Activated CD8-positive, alpha-beta memory T cell treated with anti-CD3 and anti-CD28 coated beads, Interleukin-2, amount 50 U/mL, for 48 hours (primary cell): ENCODE results near the gene UBE2R2.
"Not testable (repeated sequence)": the region's sequence is repeated elsewhere in the genome, so short reads cannot be mapped to it uniquely, and the experiment has no call there.

ENCODE experiments used
- DNase-seq: peaks from one replicate; pipeline ENCODE4 v3.0.0-alpha.2; 2020

The UBE2R2 gene, protein sequence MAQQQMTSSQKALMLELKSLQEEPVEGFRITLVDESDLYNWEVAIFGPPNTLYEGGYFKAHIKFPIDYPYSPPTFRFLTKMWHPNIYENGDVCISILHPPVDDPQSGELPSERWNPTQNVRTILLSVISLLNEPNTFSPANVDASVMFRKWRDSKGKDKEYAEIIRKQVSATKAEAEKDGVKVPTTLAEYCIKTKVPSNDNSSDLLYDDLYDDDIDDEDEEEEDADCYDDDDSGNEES

DNA sequence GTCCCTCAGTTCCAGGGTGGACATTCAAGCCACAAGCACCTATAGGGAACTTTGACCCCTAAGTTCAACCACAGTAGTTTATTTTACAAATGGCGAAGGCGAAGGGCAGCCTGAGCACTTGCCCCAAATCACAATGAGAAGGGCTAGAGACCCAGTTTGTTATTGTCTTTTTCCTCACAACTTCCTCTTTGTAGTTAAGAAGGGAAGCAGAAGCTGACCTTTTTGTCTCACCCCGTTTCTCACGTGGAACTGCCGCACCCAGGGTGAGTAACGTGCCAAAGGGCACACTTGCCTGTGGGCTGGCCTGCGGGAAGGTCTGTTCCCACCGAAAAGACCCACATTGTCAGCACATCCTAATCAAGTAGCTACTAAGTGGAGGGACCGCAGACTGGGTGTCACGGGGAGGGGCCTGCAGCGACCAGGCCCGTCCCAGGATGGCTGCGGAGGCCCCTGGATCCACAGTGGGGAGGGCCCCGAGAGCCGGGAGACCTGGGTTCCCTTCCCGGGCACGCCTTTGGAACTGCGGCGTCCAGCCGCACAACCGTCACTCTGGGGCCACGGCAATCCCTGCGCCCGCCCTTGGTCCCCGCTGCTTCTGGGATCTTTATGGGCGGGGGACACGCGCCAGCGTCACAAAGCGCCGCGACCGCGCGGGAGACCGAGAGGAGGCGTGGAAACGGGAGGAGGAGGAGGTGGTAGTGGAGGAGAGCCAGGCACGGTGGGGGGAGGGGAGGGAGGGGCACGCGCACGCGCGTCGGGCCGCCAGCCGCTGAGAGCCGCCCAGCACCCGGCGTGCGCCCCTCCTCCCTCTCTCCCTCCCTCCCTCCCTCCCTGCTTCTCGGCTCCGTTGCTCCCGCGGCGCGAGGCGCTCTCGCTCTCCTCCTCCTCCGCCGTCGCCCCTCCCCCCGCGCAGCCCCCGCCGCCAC is at the start of gene UBE2R2:
UBE2R2 (plus strand) TSS at position 834 of the 926 bp plus-strand sequence. CDS start 598 bp downstream, outside the sequence.
- peak; percentile 92 for DNase-seq

DNA sequence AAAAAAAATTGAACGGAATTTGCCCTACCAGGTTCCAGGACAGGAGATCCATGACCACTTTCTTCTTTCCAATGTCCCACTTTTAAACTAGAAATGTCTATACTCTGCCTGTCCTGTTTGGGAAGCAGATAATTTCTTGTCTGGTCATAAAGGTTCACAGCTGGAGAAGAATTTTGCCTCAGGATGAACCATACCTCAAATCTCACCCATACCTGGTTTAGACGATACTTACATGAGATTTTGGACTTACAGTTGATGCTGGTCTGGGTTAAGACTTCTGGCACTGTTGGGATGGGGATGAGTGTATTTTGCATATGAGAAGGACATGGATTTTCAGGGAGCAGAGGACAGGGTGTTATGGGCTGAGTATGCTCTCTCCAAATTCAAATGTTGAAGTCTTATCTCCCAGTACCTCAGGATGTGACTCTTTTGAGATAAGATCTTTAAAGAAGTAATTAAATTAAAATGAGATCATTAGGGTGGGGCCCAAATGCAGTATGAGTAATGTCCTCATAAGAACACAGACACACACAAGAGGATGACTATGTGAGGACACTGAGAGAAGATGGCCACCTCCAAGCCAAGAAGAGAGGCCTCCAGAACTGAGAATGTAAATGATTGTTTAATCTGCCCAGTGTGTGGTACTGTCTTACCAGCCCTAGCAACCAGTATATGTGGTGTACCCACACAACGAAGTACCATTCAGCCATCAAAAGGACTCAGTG is 46.6 kb upstream of the UBE2R2 start:
- DNase-seq, result not testable (repeated sequence)

DNA sequence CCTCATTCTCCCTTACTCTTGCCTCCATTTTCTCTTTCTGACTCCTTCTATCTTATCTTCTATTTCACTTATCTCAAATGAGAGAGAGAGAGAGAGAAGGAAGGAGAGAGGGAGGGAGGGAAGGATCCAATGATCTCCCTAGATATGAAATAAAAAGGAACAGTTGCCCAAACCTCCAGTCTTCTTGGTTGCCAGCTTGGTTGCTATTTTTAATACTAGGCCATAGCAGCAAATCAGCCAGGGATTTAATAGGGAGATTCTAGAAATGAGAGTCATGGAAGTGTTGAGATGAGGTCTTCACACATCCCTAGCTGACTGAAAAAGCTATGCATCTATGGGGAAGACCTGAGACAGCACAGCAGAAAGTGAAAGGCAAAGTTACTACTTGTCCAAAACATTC is 43.8 kb upstream of the UBE2R2 start:
- not testable (repeated sequence) for DNase-seq

DNA sequence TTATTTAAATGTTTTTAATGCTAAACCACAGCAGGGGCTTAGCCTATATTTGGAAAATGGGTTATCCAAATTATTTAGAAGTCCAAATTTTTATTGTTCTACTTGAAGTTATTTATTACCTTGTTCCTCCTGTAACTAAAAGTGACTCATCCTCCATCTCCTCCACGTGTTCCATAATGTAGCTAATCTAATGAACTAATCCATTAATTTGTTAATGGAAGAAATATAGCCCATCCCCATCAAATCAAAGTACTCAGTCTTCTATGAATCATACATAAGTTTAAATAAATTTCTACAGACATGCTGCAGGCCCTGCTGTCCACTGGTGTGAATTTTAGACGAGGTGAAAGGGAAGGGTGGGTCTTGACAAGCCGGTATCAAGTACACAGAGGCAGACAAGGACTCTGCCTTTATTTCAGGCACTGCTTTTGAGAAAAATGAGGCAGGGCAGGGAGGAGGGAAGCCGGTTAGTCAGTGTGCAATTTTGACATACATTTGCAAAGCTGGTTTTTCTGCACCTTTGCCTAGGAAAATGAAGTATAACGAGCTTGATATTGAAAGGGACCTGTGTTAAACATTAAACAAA is 42.8 kb upstream of the UBE2R2 start:
- not testable (repeated sequence) for DNase-seq

DNA sequence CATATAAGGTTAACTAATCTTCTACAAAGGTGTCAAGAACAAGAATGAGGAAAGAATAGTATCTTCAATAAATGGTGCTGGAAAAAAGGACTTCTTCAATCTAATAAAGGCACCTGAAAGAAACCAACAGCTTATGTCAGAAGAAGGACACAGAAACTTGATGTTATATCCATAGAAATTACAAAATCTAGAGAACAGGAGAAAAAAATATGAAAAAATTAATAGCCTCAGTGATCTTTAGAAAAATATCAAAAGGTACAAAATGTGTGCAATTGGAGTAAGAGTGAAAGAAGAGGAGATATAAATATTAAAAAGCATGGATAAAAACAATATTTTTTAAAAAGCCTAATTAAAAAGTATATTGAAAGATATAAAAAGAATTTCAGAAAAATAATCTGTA is 40.4 kb upstream of the UBE2R2 start:
- no peak for DNase-seq

DNA sequence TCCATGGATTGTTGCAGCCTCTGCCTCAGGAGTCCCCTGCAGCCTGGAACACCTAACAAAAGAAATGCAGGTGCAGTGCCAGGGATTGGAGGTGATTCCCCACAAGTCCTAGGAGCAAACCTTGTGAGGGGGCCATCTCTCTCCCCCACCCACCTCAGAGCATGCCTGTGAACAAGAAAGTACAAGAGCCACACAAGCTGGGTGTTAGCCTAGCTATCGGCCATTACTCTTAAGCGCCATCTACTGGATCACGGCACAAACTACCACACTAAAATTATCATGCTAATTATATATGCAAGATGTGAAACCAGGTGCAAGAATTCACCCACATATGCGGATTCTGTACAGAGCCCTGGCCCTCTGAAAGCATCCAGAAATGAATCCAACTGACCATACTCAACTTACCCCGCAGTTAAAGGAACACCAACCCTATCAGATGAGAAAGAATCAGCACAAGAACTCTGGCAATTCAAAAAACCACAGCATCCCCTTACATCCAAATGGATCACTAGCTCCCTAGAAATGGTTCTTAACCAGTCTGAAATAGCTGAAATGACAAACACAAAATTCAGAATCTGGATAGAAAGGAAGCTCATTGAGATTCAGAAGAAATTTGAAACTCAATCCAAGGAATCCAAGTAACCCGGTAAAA is 38.1 kb upstream of the UBE2R2 start:
- DNase-seq, result no peak

DNA sequence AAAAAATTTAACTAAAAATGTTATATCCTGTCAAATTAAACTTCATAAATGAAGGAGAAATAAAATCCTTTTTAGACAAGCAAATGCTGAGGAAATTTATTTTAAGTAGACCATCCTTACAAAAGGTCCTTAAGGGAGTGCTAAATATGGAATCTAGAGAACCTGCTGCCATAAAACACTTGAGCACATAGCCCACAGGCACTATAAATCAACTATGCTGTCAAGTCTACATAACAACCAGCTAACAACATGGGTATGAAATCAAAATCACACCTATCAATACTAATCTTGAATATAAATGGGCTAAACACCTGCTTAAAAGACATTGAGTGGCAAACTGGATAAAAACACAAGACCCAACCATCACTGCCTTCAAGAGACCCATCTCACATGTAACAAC is 36.7 kb upstream of the UBE2R2 start:
- no peak for DNase-seq

DNA sequence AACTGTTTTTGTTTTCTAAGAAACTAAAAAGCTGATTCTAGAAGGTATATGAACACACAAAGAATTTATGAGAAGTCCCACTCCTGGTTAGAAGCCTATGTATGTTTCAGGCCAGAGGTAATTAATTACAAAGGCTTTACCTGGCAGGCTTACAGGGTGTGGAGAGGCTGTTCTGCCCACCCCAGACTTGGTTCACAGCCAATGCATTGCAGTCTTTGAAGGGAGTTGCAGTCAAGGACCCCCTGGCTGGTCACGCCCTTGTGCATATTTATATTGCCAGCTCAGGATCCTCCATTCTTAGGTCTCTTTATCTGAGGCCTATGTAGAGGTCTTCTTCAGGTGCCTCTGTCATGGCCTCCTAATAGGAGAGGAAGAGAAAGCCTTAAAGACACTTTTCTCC is 35.2 kb upstream of the UBE2R2 start:
- DNase-seq, result no peak

DNA sequence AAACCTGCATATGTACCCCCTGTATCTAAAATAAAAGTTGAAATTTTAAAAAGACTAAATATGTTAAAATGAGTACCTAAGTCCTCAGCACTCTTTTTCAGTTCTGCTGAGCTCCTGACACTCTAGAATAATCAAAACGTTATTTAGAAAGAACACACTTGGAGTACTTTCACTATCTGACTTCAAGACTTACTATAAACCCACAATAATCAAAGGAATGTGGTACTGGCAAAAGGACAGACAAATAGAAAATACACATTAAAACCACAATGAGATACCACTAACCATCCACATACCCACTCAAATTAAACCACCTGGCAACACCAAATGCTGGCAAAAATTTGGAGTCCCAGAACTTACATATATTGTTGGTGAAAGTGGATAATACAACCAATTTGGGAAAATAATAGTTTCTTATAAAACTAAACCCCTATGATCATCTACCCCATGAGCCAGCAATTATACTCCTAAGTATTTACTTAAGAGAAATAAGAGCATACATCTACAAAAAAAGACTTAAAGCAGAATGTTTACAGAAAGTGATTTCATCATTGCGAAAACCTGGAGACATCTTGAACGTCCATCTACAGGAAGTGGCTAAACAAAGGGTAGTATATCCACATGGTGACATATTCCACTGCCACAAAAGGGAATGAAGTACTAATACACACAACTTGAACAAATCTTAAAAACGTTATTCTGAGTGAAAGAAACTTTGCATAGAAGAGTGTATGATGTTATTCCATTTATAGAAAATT is 34.4 kb upstream of the UBE2R2 start:
- no peak for DNase-seq

DNA sequence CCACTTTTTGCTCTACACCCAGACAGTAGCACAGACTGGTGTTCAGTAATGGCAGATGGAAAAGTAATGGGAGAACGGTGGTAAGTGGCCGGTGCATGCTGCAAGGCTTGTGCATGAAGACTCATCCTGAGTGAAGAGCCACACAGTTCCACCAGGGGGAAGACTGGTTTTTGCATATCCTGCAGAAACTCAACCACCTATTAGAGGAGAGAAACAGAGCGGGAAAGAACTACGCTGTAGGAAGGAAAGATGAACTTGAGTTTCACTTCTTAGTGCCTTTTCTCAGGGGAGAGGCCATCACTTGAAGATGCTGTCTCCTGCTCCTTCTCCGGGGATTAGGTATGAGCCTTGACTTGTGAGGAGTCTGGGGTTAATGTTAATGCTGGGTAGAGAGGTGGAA is 31.0 kb upstream of the UBE2R2 start:
- DNase-seq, result no peak

DNA sequence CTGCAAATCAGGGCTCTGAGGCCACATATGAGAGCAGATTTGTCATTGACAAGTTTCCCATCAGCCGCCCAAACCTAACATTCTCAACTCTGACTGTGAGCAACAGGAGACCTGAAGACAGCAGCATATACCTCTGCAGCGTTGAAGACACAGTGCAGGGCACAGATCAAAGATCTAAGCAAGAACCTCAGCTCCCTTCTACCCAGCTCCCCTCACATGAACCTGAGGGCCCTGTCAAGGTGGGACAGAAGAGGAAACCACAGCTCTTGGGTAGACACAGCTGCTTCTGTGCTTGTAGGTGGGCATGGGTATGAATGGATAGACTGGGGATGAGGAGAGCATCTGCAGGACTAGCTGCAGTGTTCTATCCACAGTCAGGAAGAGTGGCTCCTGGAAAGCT is 30.3 kb upstream of the UBE2R2 start:
- no peak for DNase-seq

DNA sequence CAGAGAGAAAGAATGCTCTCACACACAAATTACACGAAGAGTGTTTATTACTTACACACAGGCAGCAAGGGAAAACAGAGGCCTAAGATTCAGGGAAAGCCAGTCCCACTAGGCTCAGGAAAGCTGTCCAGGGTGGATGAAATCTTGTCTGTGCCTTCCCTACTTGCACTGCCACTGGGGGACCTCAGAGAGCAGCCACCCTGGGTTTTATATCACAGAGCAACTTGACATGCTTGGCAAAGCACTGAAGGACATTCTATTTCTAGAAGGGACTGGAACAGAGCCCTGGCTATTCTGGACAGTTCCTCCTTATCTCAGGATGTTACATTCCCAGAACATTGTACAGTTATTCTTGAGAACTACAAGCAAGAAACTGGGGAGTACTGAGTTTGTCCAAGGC is 29.1 kb upstream of the UBE2R2 start:
- DNase-seq, result no peak

DNA sequence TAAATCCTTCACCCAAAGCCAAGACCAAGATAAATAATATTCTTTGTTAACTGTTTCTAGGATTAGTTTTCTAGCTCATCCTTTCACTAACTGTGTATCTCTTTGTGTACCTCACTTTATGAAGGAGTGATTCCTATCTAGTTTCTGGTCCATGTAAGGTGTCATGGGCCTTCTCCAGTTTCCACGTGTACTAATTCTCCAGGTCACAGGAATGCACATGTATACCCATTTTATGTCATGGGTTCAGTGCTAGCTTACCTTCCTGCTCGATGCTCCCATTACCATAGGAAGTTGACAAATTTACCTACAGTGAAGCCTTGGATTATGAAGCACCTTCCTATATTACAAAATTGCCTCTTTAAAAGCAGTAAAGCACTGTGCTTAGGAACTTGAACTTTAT is 27.5 kb upstream of the UBE2R2 start:
- DNase-seq, result not testable (repeated sequence)

DNA sequence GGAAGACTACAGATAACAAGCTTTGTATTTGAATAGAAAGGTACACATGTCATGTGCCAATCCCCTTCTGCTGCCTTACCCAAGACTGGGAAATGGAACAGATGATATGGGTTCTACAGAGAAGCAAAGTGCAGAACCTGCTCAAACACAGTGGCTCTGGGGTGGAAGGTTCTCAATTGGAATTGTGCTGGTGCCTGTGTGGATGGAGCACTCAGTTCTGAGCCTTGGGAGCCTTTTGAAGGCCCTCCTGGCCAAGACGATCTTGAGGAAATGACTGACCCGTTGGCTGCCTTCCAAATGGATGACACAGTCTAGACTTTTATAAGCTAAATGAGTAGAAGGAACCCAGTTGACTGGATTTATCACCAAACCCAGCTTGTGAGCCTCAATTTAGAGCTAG is 25.8 kb upstream of the UBE2R2 start:
- no peak for DNase-seq

DNA sequence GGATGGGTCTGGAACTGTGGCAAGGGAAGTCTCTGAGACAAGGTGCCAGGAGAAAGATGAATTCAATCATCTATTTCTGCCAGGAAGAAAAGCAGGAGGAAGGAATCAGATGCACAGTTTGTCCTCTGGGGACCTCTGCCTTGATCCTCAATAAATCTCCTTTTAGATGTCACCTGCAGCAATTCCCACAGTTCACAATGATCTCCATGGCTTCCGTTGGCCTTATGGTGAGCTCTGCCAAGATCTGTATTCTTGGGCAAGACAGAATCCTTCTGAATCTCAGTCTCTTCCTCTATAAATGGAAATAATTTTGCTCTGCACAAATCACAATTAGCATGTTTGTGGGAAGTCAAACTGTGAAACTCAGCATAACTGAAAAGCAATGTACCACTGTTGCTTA is 23.5 kb upstream of the UBE2R2 start:
- not testable (repeated sequence) for DNase-seq

DNA sequence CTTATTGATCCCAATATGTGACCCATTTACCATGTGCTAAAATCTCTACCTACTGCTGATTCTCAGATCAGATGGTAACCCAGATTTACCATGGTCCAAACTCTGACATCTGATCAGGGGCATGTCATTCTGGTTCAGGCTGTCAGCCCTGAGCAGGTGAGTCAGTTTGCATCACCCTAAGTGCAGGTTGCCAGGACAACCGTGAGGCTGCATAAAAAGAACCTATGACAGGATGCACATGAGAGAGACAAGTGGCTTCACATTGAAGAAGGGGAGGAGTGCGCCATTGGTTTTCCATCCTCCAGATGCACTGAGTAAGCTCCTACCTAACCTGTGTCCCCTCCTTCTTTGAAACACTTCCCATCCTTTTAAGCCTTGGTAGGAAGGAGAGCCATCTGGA is 22.4 kb upstream of the UBE2R2 start:
- DNase-seq, result no peak

DNA sequence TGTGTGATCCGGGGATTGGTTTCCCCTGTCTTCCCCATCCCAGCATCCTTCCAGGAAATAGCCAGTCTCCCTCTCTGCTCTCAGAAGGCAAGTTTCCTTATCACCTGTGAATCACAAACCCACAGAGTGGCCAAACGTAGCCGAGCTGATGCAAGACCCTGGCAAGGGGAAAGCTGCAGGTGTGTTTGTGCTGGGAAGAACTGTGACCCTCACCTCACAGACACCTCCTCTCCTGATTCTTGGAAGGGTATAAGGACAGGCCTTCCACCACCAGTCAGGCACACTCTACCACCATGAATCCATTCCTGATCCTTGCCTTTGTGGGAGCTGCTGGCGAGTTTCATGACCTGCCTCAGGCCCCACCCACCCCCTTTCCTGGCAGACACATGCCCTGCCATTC is 21.7 kb upstream of the UBE2R2 start, which contains the start of gene PRSS3:
PRSS3 (plus strand) TSS at position 281 of the 400 bp plus-strand sequence; CDS start at position 294, 13 bp downstream.
- no peak for DNase-seq

DNA sequence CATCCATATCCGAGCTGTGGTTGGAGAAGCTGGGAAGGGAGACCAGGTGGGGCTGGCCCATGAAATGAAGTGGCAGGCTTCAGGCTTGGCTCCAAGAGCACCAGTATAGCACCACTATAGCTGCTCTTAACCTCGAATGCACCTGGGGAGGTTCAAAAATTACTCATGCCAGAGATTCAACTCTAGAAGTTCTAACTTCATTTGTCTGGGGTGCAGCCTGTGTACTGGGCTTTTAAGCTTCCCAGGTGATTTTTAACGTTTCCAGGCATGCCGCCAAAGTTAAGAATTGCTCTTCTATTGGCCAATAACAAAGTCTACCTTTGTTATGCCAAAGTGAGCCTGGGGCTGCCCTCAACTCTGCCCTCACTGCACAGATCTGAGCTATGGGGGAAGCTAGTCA is 21.1 kb upstream of the UBE2R2 start:
- DNase-seq, result no peak

DNA sequence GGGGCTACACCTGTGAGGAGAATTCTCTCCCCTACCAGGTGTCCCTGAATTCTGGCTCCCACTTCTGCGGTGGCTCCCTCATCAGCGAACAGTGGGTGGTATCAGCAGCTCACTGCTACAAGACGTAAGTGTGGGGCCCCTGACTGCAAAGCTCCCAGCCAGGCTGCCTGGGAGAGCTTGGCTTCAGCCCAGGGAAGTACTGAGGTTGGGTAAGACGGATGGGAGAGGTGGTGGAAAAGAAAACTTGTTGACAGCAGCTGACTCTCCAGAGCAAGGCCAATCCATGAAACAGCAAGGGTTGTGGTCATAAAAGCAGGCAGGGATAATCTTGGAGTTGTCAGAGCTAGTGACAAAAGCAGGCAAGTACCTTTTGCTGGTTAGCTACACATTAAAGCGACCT is 20.3 kb upstream of the UBE2R2 start:
- not testable (repeated sequence) for DNase-seq

DNA sequence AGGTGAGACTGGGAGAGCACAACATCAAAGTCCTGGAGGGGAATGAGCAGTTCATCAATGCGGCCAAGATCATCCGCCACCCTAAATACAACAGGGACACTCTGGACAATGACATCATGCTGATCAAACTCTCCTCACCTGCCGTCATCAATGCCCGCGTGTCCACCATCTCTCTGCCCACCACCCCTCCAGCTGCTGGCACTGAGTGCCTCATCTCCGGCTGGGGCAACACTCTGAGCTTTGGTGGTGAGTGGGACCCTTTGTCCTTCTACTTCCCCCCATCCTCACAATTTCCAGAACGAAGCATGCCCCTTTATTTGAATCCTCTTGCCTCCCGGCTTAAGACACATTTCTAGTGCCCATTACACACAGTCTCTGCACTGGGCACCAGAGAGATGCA is 19.1 kb upstream of the UBE2R2 start:
- no peak for DNase-seq

DNA sequence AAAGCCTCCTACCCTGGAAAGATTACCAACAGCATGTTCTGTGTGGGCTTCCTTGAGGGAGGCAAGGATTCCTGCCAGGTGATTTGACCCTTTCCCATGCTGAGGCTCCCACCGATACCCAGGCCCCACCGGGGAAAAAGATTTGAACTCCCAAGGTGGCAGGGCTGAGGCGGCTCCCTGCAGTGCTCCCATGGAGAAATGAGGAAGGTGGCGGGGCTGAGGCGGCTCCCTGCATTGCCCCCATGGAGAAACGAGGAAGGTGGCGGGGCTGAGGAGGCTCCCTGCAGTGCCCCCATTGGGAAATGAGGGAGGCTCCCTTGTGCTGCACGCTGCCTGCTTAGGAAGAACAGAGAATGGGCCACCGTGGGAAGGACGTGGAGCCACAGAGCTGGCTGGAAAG is 18.4 kb upstream of the UBE2R2 start:
- no peak for DNase-seq
